GM19043 (cell line): ENCODE data around the gene PZP.

Experiments
- ATAC-seq: cut with Tn5 transposase; IDR thresholded peaks from one replicate; pipeline ENCODE4 v1.9.1; 2021; ENCODE audit warnings: low read depth; ENCODE audit not compliant: unreplicated experiment

Gene PZP

DNA sequence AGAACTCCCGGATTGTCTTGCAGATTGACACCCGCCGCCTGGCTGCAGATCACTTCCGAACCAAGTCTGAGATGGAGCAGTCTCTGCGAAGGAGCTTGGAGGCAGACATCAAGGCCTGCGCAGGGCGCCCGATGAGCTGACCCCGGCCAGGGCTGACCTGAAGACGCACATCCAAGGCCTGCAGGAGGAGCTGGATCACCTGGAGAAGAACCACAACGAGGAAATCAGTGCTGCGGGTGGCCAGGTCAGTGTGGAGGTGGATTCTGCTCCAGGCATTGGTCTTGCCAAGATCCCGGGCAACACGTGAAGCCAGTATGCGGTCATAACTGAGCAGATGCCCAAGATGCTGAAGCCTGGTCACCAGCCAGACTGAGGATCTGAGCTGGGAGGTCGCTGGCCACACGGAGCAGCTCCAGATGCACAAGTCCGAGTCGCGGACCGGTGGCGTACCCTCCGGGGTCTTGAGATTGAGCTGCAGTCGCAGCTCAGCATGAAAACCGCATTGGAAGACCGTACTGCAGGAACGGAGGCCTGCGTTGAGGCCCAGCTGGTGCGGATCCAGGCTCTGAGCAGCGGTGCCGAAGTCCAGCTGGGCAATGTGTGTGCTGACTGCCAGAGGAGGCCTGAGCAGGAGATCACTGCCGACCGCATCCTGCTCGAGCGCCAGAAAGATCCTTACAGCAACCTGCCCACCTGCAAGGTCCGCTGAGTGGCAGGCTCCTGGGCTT lies 80.1 kb downstream of the PZP start:
- ATAC-seq = no peak

DNA sequence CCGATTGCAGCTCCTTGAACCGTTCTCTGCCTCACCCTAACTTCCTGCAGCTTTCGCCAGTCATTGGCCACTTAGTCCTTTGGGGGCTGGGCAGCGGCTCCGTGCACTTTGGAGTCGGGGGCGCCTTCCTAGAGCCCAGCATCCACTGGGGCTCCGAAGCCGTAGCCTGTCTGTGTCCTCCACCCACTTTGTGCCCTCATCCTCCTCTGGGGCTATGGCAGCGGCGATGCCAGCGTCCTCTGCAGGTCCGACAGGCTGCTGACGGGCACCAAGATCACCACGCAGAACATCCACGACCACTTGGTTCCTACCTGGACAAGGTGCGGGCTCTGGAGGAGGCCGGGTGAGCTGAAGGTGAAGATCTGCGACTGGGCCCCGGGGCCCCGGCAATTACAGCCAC lies 80.7 kb downstream of the PZP start:
- no peak for ATAC-seq

DNA sequence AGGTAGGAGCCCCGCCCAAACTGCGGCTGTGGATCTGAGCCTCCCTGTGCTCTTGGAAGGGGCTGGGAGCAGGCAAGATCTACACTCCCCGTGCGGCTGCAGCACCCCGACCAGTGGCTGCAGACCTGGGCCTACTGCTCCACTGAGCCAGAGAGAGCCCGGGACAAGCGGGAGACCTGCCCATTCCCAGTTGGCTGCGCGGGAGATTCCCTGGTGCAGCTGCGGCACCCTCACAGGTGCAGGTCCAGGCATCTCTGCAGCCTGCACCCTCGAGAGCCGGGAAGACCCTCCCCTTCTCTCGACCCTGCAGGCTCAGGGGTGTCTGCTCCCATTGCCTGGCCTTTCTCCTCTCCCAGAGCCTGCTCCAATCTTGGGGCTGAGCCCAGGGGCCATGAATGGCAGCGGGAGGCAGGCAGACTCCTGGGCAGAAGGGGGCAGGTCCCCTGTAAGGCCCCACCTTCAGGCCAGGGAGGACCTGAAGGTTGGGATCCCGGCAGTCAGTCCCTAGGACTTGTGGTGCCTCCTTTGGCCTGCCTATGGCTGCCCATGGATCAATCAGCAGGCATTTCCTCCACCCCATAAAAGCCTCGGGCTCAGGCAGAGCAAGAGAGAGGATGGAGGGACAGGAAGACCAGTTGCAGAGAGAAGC lies 83.7 kb downstream of the PZP start:
- no peak for ATAC-seq

DNA sequence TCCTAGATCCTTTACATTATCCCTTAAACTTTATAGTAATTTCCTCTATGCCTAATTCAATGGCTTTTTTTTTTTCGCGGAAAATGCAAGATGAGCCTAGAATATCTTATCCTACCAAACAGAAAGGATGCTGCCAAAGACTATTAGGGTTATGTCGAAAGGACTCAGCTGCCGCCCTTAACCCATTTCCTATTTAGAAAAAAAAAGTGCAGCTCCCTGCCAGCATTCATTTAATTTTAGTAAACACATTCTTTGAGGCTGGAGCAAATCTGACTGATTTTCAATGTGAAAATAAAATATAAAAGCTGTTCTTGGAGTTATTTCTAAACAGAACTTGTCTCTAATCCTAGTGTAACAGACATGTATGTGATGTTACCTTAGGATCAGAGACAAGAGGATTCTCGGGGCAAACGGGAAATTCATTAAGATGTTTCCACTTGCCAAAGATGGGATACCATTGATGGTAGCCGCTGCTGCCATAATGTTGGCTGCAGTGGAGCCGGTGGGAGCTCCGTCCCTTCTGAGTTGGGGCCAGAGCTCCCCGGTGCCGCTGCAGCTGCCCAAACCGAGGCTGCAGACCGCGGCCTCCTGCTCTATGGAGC lies 84.3 kb downstream of the PZP start:
- ATAC-seq = no peak

DNA sequence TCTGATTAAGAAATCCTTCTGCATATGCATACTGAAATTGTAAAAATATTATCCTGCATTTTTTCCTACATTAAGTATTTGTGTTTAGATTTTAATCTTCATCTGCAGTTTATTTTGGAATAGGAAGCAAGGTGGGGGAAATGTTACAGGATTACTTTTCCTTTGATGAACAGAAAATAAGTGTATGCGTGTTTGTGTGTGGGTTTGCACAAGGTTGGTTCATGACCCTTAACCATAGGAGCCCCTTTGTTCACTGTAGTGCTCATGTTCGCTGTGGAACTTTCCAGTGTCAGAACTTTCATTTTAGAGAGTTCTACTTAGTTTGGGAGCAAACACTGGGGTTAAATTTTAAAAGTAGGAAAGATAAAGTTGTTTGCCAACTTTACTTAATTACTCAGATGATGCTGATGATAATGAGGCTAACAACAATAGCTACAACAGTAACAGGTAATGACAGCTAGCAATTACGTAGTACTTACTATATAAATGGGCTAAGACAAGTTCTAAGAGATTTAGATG lies 86.0 kb downstream of the PZP start:
- ATAC-seq = no peak

DNA sequence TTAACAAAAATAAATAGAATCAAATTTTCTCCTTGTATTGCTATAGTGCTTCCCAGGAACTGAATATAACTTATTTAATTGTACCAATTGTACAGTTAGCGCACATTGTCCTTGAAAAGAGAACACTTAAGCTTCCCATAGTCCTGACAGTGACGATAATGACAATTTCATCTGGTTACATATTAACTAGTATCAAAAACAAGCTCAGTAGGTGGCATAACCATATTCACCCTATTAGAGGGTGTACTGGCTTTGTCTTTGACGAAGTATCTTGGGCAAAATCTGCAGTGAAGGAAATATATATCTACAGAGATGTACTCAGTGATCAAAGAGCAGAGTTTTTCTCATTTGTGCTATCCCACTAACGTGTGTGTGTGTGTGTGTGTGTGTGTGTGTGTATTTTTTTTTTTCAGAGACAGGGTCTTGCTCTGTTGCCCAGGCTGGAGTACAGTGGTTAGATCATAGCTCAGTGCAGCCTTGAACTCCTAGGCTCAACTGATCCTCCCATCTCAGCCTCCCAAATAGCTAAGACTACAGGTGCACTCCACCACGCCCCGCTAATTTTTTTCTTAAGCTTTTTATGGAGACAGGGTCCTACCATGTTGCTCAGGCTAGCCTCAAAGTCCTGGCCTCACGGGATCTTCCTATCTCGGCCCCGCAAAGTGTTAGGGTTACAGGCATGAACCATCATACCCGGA lies 87.6 kb downstream of the PZP start:
- ATAC-seq = no peak

DNA sequence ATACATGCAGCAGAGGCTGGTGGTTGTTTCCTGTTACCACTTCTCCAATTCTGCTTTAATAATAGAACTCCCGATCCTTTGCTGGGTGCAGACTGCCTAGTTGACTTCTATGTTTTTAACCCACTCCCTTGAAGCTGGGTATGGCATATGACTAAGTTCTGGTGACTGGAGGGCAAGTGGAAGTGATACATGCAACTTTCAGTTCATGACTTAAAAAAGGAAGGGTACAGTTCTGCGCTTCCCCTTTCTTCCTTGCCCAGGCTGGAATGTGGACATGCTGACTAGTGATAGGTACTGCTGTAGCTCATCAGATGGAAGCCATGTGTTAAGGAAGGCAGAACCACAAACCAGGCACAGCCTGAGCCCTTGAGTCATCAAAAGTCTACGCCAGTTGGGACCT lies 90.0 kb downstream of the PZP start:
- ATAC-seq = peak; percentile 58

DNA sequence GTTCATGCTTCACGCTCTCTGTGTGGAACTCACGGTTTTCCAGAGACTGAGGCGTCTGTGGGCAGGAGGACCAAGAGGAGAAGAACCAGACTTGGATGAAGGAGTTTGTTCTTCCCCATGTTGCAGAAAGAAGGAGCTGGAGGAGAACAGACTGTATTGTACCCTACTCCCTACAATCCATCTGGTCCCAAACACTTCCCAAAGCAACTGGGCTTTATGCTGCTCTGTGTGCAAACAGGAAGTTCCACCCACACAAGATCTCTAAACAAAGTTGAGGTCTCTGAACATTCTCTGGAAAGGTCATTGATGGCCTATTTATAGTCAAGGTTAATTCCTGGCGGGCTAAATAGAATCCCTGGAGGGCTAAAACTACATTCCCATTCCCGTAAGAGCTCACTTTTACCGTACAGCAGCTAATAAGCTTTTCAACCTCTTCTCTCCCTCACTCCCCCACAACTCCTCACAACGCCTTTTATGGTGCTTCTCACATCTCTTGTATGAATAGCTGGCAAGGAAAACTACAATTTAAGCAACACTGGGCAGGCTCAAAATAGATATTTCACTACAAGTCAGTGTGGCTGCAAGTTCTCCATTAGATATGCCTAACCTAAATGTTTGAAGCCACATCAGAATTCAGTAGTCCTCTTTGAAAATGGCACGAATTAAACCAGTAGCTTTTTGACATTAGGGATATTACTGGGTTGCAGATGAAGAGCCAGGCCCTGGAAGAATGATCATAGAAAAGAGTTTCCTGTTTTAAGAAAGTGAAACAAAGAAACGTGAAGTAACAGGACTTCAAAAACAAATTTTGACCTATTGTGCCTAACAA lies 92.2 kb downstream of the PZP start, which contains the start of gene A2M:
A2M (minus strand) TSS at position 189 of the 829 bp plus-strand sequence; CDS start at position 119, 70 bp downstream.
- ATAC-seq = no peak

DNA sequence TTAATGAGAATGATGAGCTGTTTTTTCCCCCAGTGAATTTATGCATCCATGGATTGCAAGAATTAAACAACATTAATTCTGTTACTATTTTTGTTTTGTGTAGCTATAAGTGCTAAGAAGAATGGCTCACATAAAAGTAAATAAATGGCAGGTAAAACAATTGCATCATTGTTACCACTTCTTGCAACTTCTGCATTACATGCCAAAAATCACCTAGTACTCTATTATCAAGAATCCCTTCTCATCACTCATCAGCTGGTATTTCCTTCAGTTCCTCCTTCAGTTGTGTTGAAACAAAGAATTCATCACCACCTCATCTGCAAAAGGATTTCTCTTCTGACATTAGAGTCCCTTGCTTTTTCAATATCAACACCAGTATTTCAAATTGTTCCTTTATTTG lies 93.2 kb downstream of the PZP start:
- ATAC-seq = no peak

DNA sequence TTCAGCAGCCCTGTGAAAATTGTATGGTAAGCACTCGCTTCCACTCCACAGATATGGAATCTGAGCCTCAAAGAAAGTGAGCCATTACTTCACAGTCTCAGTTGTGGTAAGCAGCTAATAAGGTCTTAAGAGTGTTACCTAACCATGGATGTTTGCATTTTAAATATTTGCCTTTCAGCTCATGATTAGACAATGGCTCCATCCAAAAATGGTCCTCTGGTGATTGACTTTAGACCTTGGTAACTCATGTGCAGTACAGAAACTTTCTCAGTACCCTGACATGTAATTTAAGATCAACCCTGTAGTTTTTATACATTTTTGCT lies 94.2 kb downstream of the PZP start:
- ATAC-seq = no peak

DNA sequence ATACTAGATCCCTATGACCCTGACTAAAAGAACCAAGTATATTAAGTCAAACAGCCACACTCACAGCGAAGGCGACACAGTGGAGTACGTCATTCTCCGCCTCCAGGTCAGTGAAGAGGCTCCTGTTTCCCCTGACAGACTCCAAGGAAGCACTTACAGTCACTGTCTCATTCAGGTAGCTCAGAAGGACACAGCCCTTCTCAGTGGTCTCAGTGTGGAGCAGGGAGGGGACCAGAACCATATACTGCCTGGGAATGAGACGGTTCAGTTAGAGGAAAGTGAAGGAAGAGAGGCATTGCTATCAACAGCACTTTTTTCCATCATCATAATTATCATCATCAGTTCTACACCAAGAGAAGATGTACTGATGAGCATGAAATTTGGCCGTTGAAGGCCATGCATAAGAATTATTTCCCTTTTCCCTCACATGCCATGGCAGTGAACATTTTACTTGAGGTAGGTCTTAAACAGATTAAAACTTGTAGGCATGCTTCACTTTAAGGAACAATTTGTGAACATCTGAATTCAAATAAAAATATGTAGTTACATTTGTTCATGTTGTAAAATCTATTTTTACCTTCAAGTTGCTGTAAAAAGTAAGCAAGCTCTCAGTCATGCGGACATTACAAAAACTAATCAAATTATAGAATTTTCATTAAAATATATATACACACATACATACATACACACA lies 94.8 kb downstream of the PZP start:
- ATAC-seq = no peak

DNA sequence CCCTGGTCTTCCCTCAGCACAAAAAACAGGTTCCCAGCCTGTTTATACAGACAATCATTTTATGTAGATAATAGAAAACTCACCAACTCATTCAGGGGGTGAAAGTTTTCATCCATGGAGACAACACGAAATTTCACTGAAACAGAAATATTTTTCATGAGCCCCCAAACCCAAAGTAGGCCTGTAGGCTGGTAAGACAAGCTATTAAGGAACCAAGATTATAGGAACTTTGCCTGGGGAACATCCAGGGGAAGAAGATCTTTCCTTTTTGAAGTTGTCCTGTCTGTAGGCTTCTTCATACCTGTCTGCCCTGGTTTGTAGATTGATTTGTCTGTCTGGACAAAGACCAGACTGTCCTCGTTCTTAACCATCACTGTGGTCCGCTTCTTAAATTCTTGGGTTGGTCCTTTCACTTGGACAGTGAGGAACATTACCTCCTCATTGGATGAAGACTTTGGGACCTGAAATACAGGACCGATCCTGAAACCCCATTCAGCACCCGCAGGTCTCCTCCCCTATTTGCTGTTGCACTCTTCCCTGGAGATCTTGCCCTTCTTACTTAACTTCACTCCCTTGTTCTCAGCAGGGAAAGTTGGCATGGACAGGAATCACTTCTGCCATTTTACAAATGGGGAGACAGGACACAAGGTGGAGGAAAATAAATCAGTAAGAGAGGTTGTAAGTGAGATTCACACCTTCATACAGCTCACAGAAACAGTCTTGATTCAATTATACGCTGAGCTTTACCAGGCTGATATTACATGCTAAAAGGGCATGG lies 95.9 kb downstream of the PZP start:
- no peak for ATAC-seq

DNA sequence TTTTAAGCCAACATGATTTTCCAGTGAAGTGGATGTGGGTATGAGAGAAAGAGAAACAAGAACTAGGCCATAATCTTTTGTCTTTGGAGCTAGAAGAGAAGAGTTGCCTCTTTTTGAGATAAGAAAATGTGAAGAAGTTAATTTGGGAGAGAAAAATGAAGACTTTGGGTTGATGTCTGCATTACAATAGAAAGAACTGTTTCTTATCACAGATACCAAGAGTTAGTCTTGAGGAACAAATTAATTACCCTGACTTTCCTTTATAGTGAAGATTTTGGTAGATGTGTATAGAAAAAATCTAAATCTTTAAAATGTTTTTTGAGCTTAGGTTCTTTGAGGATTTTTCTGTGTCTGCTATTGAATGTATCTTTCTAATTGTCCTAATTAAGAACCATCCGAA lies 96.7 kb downstream of the PZP start:
- no peak for ATAC-seq

DNA sequence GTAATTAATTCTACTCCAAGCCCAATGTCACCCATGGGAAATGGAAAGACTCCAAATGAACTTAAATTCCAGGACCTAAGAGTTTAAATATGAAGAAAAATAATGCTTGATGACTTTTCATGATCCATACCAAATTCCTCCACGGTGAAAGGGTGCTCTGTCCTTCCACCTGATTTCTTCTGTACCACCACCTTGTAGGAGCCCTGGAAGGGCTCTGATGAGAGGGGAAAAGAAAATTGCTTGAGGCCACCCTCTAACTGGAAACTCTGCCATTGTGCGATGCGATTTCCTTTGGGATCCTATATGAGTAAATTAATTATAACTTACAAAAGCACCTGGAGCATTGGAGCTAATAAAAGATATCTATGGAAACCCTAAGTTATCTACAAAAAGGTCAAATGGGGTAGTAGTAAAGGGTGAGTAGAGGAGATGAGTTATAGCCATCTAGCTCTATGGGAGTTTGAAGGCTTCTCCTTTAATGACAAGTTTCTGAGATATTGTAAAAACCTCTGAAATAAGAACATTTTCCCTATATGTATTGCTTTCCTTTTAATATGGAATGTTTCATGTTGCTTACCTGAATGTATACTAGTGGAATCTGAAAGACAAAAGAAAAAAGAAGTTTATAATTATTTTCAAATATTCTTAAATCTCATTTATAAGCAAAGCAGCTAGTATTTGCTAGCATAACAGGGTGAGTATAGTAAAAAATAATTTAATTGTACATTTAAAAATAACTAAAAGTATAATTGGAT lies 98.3 kb downstream of the PZP start:
- no peak for ATAC-seq

DNA sequence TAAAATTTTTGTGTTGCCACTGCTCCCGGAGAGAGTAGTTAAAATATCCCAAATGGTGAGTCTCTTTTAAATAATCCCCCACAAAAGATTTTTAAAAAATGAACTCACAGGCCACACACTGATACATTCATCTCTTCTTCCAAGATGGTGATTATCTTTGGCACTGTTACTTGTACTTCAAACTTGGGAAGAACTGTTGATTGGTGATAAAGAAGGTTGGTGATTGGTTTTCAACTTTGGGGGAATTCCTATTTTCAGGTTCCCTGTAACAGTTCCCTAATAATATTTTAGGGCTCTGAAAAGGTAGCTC lies 99.0 kb downstream of the PZP start:
- no peak for ATAC-seq

DNA sequence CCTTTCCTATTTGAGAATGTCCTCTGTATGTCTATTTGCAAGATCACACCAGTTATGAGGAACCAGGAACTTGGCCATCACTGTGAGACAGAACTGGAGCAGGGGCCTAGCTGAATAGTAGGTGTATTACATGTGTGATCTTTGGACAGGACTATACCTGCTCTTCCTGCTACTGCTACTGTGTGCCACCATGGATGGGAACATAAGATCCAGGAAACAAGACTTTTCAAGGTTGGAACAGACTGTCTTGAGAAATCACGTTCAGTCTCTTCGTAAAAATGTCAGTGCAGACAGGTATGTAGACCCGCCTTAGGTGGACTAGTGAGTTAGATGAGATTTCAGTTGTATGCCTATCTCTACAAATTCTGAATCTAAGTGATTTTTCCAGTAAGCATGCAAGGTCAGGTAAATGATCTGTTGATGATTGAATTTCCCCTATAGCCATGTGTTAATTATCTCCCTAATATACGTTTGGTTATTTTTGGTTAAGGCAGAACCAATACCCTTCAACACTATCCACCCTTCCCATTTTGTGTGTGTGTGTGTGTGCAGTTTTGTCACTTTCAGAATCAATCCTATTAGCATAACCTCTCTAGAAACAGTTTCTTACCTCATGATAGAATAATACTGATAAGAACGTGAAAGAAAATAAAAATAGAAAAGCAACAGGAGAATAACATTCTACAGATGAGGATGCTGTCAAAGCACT lies 99.5 kb downstream of the PZP start:
- no peak for ATAC-seq

DNA sequence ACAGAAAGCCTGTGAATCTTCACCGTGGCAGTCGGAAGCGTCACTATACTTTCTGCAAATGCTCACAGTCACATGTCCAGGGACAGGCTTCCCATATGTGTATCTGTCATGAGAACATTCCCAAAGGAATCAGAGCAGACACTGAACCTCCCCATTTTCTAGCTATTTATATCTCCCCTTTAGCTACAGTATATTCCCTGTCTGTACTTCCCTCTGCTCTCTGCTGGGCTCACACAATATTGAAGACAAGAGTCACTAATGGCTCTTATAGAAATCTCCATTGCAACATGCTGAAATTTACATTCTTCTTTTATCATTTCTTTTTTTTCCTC lies 100.7 kb downstream of the PZP start:
- no peak for ATAC-seq
